SKM-1 (cell line): Measurements from ENCODE around the gene SLC2A4RG.

Experiments
- DNase-seq: peaks from one replicate; lab custom pipeline; 2025; ENCODE audit not compliant: unreplicated experiment; lab: John Stamatoyannopoulos, UW

SLC2A4RG gene, protein sequence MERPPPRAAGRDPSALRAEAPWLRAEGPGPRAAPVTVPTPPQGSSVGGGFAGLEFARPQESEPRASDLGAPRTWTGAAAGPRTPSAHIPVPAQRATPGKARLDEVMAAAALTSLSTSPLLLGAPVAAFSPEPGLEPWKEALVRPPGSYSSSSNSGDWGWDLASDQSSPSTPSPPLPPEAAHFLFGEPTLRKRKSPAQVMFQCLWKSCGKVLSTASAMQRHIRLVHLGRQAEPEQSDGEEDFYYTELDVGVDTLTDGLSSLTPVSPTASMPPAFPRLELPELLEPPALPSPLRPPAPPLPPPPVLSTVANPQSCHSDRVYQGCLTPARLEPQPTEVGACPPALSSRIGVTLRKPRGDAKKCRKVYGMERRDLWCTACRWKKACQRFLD

DNA sequence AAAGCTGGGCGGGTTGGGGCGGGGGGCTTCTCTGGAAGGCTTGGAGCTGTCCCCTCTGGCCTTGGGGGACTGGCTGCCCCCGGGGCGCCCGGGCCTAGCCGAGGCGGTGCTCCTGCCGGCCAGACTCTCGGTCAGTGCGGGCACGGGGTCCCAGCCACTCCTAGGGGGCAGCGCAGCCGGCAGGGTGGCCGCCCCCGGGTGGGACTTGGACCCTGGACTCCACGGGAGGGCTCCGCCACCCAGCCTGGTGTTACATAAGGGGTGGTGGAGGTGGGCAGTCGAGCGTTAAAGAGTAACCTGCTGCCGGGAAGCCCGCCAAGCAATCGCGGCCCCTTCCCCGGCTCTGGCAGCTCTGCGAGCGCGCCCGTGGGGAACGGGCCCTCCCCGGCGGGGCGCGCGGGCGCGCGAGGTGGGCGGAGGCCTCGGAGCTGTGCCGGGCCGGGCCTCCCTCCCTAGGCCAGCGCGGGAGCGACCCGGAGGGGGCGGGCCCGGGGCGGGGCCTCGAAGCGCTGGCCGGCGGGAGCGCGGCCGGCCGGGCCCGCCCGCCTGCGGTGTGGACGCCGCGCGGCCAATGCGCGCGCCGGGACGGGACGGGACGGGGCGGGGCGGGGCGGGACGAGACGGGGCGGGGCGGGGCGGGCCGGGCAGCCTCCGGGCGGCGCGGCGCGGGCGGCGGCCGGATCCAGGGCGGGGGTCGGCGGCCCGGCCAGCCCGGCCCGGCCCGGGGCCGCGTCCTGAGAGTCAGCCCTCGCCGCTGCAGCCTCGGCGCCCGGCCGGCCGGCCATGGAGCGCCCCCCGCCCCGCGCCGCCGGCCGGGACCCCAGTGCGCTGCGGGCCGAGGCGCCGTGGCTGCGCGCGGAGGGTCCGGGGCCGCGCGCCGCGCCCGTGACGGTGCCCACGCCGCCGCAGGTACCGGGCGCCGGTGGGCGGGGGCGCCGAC lies at the start of gene SLC2A4RG:
Gene SLC2A4RG, plus strand, starts transcription at position 647 of the 940 bp plus-strand sequence. Its CDS starts 137 bp downstream, at position 784.
- peak; percentile 13 for DNase-seq

DNA sequence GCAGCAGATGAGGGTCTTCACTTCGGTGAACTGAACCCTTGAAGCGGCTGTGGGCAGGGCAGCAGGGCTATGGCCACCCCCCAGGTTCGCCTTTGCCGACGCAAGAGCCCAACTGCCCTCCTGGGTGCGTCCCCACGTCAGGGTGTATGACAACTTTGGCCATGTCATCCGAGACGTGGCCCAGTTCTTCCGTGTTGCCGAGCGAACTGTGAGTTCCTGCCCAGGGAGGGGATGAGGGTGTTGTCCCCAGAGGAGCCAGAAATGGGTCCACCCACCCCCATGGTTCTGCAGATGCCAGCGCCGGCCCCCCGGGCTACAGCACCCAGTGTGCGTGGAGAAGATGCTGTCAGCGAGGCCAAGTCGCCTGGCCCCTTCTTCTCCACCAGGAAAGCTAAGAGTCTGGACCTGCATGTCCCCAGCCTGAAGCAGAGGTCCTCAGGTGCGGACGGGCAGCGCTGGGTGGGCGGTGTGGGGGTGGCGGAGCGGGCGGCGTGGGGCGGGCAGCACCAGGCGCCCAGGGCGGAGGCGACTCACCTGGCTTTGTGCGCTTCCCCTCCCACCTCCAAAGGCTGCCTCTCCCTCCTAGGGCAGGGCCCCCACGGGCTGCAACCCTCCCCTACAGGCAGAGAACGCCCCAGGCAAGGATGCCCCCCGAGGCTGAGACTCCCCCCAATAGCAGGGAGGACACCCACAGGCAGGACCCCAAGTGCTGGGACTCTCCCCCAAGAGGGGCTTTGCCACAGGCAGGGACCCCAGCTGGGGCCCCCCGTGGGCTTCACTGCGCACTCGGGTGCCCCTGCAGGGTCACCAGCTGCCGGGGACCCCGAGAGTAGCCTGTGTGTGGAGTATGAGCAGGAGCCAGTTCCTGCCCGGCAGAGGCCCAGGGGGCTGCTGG lies 49.3 kb upstream of the SLC2A4RG start:
- DNase-seq = no peak

DNA sequence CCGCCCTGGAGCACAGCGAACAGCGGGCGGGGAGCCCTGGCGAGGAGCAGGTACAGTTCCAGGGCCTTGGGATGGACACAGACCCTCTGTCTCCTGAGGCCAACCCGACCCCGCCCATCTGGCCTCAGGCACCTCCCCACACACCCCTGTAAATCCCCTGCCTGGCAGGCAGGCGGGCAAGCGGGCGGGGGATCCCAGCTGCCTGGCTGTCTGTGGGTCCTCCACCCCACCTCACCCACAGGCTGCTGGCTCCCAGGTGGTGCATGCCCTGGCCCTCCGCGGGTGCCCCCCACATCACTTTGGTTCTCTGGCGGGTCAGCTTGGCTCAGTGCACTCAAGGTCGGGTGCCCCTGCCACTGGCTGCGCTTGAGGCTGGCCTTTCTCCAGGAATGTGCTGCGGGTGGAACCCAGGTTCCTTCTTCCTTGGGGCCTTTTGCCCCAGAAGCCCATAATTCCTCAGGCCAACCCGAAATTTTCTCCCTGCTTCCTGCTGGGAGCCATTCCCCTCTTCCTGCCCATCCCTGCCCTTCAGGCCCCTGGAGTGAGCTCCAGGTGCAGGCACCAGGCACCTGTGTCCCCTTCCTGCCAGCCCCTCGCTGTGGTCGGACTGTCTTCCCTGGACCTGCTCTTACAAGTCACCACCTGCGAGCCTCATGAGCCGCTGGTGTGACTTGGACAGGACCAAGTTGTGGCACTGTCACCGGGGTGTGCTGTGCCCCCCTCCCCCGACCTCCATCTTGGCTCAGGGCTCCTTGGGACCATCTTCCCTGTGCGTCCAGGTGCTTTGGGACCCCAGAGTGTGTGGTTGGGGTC lies 48.5 kb upstream of the SLC2A4RG start:
- no peak for DNase-seq

DNA sequence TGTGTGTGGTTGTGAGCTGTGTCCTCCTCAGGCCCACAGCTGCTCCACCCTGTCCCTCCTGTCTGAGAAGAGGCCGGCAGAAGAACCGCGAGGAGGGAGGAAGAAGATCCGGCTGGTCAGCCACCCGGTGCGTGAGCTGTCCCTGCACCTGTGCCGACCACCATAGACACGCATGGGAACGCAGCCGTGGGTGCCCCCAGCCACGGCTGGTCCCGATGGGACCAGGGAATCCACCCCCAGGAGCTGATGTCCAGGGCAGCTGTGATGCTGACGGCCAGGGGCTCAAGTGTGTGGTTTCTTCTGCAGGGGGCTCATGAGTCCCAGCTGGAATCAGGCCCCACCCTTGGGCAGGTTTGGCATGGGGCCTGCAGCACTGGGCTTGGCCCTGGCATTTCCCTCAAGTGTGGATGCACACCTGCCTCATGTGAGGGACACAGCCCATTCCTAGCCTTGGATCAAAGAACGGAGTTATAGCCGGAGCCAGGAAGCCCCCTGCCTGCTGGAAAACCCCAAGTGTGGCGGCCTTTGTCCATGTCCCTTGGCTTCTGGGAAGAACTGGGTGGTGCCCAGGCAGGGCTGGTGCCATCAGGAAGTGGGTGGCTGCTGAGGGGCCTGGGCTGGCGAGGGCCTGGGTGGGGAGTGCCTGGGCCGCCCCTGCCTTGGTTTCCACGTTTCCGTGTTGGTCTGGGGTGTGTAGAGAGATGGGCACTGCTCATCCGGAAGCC lies 47.7 kb upstream of the SLC2A4RG start:
- no peak for DNase-seq

DNA sequence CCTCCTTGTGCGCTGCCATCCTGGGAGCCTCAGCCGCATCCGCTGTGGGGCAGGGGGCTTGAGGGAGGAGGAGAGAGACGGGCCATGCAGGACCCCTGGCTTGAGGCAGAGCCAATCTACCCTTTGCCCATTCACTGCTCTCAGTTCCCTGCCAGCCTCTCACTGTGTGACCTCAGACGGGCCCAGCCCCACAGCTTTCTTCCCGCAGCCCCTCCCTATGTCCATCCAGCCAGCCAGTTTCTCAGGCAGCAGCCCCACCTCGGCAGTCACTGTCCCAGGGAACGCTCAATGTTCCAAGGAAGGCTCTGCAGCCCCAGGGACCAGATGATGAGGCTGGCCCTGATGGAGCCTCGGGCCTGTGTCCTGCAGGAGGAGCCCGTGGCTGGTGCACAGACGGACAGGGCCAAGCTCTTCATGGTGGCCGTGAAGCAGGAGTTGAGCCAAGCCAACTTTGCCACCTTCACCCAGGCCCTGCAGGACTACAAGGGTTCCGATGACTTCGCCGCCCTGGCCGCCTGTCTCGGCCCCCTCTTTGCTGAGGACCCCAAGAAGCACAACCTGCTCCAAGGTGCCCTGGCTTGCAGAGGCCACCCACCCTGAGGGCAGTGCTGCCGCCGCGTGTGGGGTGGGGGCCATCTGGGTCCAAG lies 47.0 kb upstream of the SLC2A4RG start:
- no peak for DNase-seq

DNA sequence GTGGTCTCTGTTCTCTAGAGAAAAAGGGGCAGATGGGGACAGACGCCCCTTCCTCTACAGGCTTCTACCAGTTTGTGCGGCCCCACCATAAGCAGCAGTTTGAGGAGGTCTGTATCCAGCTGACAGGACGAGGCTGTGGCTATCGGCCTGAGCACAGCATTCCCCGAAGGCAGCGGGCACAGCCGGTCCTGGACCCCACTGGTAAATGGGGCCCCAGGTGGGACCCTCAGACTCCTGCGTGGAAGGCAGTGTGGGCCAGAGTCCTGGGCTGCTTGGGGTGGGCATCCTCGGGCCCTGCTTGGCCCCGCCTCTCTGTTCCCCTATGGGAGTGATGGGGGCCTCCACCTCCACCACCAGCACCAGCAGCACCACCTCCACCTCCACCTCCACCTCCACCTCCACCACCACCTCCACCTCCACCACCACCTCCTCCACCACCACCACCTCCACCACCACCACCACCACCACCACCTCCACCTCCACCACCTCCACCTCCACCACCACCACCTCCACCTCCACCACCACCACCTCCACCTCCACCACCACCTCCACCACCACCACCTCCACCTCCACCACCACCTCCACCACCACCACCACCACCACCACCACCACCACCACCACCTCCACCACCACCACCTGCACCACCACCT lies 46.4 kb upstream of the SLC2A4RG start:
- no peak for DNase-seq

DNA sequence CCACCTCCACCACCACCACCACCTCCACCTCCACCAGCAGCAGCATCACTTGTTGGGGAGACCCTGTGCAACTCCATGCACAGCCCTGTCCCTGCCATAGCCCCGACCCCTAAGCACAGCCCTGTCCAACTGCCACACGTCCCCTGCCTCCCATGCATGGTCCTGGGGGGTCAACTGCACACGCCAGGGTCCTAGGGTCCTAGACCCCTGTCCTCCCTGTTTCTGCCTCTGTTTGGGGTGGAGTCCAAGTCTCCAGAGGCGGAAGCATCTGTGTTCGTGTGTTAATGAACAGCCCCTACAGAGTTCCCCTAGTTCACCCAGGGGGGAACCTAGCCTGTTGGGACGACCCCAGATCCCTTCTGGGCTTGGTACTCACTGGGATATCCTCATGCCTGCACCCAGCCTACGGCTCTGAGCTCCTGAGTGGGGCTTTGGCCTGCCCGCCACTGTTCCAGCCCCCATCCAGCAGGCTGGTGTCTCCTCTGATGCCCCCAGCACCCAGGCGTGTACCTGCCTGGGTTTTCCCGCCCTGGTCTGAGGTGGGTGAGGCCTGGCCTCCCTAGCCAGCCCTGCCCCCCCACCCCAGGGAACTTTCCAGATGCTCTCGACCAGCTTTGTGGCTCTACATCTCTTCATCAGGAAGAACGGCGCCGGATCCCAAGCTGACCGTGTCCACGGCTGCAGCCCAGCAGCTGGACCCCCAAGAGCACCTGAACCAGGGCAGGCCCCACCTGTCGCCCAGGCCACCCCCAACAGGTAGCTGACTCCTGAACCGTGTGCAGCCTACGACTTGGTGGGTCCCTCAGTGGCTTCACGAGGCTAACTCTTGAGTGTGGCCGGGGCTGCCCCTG lies 45.6 kb upstream of the SLC2A4RG start:
- no peak for DNase-seq

DNA sequence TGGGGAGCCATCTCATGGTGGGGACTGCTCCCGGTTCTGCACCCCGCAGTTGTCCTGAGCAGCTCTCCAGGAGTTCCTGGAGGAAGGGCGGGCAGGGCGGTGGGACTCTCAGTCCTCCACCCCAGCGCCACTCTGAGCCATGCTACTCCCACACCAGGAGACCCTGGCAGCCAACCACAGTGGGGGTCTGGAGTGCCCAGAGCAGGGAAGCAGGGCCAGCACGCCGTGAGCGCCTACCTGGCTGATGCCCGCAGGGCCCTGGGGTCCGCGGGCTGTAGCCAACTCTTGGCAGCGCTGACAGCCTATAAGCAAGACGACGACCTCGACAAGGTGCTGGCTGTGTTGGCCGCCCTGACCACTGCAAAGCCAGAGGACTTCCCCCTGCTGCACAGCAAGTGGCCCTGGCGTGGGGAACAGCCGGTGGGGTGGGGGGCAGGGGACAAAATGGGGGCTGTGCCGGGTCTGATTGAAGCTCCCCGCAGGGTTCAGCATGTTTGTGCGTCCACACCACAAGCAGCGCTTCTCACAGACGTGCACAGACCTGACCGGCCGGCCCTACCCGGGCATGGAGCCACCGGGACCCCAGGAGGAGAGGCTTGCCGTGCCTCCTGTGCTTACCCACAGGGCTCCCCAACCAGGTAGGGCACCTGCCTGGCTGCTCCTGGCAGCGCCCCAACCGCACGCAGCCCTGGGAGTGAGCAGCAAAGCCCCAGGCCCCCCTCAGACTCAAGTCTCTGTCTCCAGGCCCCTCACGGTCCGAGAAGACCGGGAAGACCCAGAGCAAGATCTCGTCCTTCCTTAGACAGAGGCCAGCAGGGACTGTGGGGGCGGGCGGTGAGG lies 44.8 kb upstream of the SLC2A4RG start:
- DNase-seq = no peak

DNA sequence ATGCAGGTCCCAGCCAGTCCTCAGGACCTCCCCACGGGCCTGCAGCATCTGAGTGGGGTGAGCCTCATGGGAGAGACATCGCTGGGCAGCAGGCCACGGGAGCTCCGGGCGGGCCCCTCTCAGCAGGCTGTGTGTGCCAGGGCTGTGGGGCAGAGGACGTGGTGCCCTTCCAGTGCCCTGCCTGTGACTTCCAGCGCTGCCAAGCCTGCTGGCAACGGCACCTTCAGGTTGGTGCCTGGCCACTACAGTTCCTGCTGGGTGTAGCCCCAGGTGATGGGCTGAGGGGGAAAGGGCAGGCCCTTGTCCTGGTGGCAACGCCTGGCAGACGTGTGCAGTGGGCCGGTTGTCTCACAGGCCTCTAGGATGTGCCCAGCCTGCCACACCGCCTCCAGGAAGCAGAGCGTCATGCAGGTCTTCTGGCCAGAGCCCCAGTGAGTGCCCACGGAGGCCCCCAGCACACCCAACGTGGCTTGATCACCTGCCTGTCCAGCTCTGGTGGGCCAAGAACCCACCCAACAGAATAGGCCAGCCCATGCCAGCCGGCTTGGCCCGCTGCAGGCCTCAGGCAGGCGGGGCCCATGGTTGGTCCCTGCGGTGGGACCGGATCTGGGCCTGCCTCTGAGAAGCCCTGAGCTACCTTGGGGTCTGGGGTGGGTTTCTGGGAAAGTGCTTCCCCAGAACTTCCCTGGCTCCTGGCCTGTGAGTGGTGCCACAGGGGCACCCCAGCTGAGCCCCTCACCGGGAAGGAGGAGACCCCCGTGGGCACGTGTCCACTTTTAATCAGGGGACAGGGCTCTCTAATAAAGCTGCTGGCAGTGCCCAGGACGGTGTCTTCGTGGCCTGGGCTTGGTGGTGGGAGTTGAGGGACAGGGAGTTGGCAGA lies 43.9 kb upstream of the SLC2A4RG start:
- DNase-seq = no peak

DNA sequence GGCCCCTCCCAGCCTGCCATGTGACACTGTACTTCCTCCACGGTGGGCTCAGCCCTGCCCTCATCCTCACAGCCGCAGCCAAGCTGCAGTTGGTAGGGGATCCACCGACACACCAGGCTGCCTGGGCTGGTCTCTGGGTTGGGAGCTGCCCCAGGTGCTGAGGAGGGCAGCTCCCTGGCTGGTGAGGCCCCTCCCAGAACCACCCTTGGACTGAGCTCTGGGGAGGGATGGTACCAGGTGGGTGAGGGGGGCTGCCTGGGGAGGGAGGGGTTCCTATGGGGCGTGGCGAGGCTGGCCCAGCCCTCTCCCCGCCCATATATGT lies 43.3 kb upstream of the SLC2A4RG start:
- DNase-seq = no peak

DNA sequence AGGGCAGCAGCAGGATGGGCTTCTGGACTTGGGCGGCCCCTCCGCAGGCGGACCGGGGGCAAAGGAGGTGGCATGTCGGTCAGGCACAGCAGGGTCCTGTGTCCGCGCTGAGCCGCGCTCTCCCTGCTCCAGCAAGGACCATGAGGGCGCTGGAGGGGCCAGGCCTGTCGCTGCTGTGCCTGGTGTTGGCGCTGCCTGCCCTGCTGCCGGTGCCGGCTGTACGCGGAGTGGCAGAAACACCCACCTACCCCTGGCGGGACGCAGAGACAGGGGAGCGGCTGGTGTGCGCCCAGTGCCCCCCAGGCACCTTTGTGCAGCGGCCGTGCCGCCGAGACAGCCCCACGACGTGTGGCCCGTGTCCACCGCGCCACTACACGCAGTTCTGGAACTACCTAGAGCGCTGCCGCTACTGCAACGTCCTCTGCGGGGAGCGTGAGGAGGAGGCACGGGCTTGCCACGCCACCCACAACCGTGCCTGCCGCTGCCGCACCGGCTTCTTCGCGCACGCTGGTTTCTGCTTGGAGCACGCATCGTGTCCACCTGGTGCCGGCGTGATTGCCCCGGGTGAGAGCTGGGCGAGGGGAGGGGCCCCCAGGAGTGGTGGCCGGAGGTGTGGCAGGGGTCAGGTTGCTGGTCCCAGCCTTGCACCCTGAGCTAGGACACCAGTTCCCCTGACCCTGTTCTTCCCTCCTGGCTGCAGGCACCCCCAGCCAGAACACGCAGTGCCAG lies 42.8 kb upstream of the SLC2A4RG start, which contains the start of gene TNFRSF6B:
Gene TNFRSF6B, plus strand, starts transcription at position 25 of the 729 bp plus-strand sequence. Its CDS starts 116 bp downstream, at position 141.
- DNase-seq = no peak

DNA sequence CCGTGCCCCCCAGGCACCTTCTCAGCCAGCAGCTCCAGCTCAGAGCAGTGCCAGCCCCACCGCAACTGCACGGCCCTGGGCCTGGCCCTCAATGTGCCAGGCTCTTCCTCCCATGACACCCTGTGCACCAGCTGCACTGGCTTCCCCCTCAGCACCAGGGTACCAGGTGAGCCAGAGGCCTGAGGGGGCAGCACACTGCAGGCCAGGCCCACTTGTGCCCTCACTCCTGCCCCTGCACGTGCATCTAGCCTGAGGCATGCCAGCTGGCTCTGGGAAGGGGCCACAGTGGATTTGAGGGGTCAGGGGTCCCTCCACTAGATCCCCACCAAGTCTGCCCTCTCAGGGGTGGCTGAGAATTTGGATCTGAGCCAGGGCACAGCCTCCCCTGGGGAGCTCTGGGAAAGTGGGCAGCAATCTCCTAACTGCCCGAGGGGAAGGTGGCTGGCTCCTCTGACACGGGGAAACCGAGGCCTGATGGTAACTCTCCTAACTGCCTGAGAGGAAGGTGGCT lies 42.2 kb upstream of the SLC2A4RG start:
- DNase-seq = no peak

DNA sequence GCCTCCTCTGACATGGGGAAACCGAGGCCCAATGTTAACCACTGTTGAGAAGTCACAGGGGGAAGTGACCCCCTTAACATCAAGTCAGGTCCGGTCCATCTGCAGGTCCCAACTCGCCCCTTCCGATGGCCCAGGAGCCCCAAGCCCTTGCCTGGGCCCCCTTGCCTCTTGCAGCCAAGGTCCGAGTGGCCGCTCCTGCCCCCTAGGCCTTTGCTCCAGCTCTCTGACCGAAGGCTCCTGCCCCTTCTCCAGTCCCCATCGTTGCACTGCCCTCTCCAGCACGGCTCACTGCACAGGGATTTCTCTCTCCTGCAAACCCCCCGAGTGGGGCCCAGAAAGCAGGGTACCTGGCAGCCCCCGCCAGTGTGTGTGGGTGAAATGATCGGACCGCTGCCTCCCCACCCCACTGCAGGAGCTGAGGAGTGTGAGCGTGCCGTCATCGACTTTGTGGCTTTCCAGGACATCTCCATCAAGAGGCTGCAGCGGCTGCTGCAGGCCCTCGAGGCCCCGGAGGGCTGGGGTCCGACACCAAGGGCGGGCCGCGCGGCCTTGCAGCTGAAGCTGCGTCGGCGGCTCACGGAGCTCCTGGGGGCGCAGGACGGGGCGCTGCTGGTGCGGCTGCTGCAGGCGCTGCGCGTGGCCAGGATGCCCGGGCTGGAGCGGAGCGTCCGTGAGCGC lies 41.6 kb upstream of the SLC2A4RG start:
- no peak for DNase-seq

DNA sequence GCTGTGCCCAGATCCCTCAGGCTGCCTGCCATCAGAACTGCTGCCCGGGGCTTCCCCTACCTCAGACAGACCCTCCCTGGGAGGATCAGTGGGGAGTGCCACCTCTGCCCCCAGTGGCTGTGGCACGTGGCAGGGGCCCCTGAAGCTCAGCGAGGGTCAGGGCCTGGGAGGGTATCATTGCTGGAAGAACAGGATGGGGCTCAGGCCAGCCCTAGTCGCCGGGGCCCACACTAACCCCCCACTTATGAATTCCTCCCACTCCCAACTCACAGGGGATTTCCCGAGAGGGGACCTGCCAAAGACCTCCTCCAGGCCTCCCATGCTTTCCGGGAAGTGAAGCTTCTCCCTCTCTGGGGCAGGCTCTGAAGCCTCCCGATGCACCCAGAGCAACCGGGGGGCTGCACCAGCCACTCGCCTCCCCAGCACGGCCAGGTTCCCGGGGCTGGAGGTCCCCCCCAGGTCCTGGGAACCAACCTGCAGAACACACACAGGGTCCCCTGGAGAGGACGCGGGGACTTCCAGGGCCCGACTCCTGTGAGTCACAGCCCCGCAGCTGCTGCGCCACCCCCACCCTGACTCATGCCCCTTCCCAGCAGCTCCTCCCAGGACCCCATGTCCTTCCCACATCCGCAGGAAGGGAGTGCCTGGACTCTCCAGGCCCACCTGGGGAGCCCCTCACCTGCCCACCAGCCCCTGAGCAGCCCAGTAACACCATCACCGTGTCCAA lies 40.7 kb upstream of the SLC2A4RG start:
- no peak for DNase-seq
